ENCODE measurements around the gene HMOX1. TPM values are rescaled to one million over a fixed set of nuclear protein-coding genes. Genes with fewer than 3 reads are reported as not detected.

Gene HMOX1
- polyA plus RNA-seq, 1 donor (not counting 4 experiments of a cell fraction or from before 2014, with no cell fraction given) = 1.5 TPM

- dilution Hi-C loops (cut with MboI; ENCODE audit: extremely low pct_ligation_motif_present, low sequenced_read_pairs) = no loop called here
- Histone ChIP-seq H4K20me1 (ENCODE audit: control insufficient read depth, extremely low read depth, insufficient read depth, low read length) (no peaks in the 10 kb centered on the region), H3K27me3 (ENCODE audit: control insufficient read depth, extremely low read depth, insufficient read depth, low read length) (no peaks in the 10 kb centered on the region), H2AFZ (ENCODE audit: control insufficient read depth, low read length) (no peak overlapping the region), H3K4me3 (ENCODE audit: control insufficient read depth in 2 of 3, extremely low read depth in 1 of 3, insufficient read depth in 2 of 3, low read depth in 1 of 3, low read length in 3 of 3) (no peak overlapping the region), H3K79me2 (ENCODE audit: control insufficient read depth, insufficient read depth, low read length) (no peaks in the 10 kb centered on the region), H3K27ac (ENCODE audit: control insufficient read depth, insufficient read depth, low read length) (no peak overlapping the region), H3K9ac (ENCODE audit: control insufficient read depth, extremely low read depth, insufficient read depth, low read length) (no peak overlapping the region), H3K4me2 (ENCODE audit: control insufficient read depth, extremely low read depth, insufficient read depth, low read depth, low read length) (no peak overlapping the region), H3K9me1 (ENCODE audit: control insufficient read depth, extremely low read depth, insufficient read depth, low read length) (no peaks in the 10 kb centered on the region), H3K4me1 (ENCODE audit: control insufficient read depth, extremely low read depth, insufficient read depth, low read length) (no peaks in the 10 kb centered on the region), H3K9me3 (ENCODE audit: control insufficient read depth, low read depth, low read length) (no peaks in the 10 kb centered on the region), H3K36me3 (ENCODE audit: control insufficient read depth in 2 of 2, extremely low read depth in 1 of 2, insufficient read depth in 2 of 2, low read length in 2 of 2) (peaks cover 0 to 16% of the 10 kb centered on the region in 2 experiments)
- no peak for DNase-seq (ENCODE audit: low read depth, low spot score)
- no peak for TF ChIP-seq EZH2 (IDR thresholded peaks at IDR 0.05; ENCODE audit: low read length)
- no peak for TF ChIP-seq CTCF (optimal IDR thresholded peaks at IDR 0.05 in 1 of 3, IDR thresholded peaks at IDR 0.05 in 1 of 3, conservative IDR thresholded peaks at IDR 0.05 in 1 of 3; ENCODE audit: extremely low read depth in 1 of 3, insufficient read depth in 2 of 3, low read length in 3 of 3)
- FAIRE-seq = no peak
These were observed 10.0 kb downstream of the HMOX1 start for GRCh38 chr22:35390933-35391332.

GRCh38 chr22:35392357-35392756 lies 11.5 kb downstream of the HMOX1 start:
- Histone ChIP-seq H3K9ac (ENCODE audit: control insufficient read depth, extremely low read depth, insufficient read depth, low read length) (no peak overlapping the region), H3K36me3 (ENCODE audit: control insufficient read depth in 2 of 2, extremely low read depth in 1 of 2, insufficient read depth in 2 of 2, low read length in 2 of 2) (peaks cover 0 to 12% of the 10 kb centered on the region in 2 experiments), H3K27ac (ENCODE audit: control insufficient read depth, insufficient read depth, low read length) (no peak overlapping the region), H3K27me3 (ENCODE audit: control insufficient read depth, extremely low read depth, insufficient read depth, low read length) (no peaks in the 10 kb centered on the region), H3K9me1 (ENCODE audit: control insufficient read depth, extremely low read depth, insufficient read depth, low read length) (no peaks in the 10 kb centered on the region), H4K20me1 (ENCODE audit: control insufficient read depth, extremely low read depth, insufficient read depth, low read length) (no peaks in the 10 kb centered on the region), H3K9me3 (ENCODE audit: control insufficient read depth, low read depth, low read length) (no peaks in the 10 kb centered on the region), H3K79me2 (ENCODE audit: control insufficient read depth, insufficient read depth, low read length) (no peaks in the 10 kb centered on the region), H3K4me2 (ENCODE audit: control insufficient read depth, extremely low read depth, insufficient read depth, low read depth, low read length) (no peak overlapping the region), H3K4me1 (ENCODE audit: control insufficient read depth, extremely low read depth, insufficient read depth, low read length) (no peaks in the 10 kb centered on the region), H3K4me3 (ENCODE audit: control insufficient read depth in 2 of 3, extremely low read depth in 1 of 3, insufficient read depth in 2 of 3, low read depth in 1 of 3, low read length in 3 of 3) (no peak overlapping the region), H2AFZ (ENCODE audit: control insufficient read depth, low read length) (no peak overlapping the region)
- DNase-seq (ENCODE audit: low read depth, low spot score) = no peak
- TF ChIP-seq EZH2 (IDR thresholded peaks at IDR 0.05; ENCODE audit: low read length) (no peak), CTCF (optimal IDR thresholded peaks at IDR 0.05 in 1 of 3, IDR thresholded peaks at IDR 0.05 in 1 of 3, conservative IDR thresholded peaks at IDR 0.05 in 1 of 3; ENCODE audit: extremely low read depth in 1 of 3, insufficient read depth in 2 of 3, low read length in 3 of 3) (no peak)
- no peak for FAIRE-seq
- dilution Hi-C loops (cut with MboI; ENCODE audit: extremely low pct_ligation_motif_present, low sequenced_read_pairs) = no loop called here
